Measurements from ENCODE around the gene NDFIP2.
A peak's percentile ranks its signal among the peaks of the same experiment; 100 is the strongest.

Gene NDFIP2

GRCh38 chr13:79496188-79496587 lies 15.2 kb downstream of the NDFIP2 start:
- no peak for DNase-seq (ENCODE audit: low read depth in 2 of 2)

GRCh38 chr13:79497064-79497463 lies 16.1 kb downstream of the NDFIP2 start:
- DNase-seq (ENCODE audit: low read depth in 2 of 2): no peak

GRCh38 chr13:79497852-79498251 lies 16.9 kb downstream of the NDFIP2 start:
- DNase-seq (ENCODE audit: low read depth in 2 of 2): no peak

- DNase-seq (ENCODE audit: low read depth in 2 of 2): no peak
These were observed 19.9 kb downstream of the NDFIP2 start for GRCh38 chr13:79500829-79501228.

- DNase-seq (ENCODE audit: low read depth in 2 of 2): no peak
These were observed 20.7 kb downstream of the NDFIP2 start for GRCh38 chr13:79501538-79502232.

DNA sequence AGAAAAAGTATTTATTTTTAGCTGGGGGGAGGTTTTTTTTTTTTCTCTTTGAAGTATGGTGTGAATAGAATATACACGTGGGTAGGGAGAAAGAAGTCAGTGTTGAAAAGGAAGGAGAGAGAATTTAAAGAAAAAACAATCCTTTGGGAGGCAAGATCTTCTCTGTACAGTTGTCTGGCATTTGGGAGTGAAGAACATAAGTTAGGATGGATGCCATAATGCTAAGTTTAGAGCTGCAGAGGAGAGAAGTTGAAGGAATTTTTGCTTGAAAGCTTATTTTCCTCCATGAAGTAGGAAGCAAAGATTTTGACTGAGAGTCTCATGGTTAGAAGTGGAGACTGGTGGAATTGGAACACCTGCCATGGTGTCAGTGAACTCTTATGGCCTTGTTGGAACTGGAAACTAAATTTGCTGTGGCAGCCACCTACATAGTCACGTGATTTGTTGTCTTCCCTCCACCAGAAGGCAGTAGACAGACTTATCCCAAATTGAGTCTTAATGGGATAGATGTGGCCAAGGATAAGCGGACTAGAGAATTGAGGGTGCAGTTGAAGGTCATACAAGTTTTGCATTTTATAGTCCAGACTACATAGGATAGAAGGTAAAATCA lies 22.0 kb downstream of the NDFIP2 start:
- no peak for DNase-seq (ENCODE audit: low read depth in 2 of 2)

DNA sequence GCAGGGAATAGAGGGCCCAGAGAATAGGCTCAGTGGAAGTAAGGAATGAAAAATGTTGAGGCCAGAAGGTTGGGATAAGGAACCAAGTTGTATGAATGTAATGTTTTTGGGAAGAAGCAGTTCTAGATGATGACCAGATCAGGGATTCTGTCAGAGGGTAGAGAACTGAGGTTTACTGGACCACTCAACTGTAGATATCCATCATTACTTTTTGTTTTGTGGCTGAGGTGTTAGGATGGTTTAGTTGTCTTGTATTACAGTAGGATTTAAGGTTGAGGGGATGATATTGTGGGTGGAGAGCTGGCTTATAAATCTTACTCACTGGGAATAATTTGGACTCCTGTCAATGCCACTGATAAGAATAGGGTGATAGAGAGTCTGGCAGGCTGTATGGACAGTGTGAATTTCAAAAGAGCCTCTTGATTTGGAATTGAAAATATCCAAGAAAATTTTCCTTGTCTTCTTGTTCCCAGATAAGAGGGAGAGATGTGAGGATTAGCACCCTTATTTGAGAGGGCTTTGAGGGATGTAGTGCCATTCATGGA lies 22.6 kb downstream of the NDFIP2 start:
- DNase-seq (ENCODE audit: low read depth in 2 of 2): no peak

GRCh38 chr13:79508224-79508961 lies 27.4 kb downstream of the NDFIP2 start:
- DNase-seq (ENCODE audit: low read depth in 2 of 2): no peak

GRCh38 chr13:79511611-79512010 lies 30.7 kb downstream of the NDFIP2 start:
- DNase-seq (ENCODE audit: low read depth in 2 of 2): no peak

DNA sequence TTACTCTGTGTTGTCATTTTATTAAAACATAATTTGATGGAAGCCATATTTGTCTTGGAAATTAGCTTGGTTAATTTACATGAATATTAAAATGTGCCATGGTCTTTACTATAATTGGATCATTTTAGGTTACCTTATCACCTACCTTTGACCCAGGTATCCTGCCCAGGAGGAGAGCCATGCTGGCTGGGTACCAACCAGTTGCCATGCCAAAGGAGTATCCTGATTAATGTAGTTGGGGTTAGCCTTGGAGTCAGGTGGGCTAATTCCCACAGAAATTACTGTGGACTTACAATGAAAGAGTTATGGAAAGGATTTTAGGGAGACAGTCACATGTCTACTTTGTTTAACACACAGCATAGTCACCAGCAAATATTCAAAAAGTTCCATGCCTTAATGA lies 32.0 kb downstream of the NDFIP2 start:
- no peak for DNase-seq (ENCODE audit: low read depth in 2 of 2)

GRCh38 chr13:79516595-79516994 lies 35.6 kb downstream of the NDFIP2 start:
- DNase-seq (ENCODE audit: low read depth in 2 of 2): no peak

DNA sequence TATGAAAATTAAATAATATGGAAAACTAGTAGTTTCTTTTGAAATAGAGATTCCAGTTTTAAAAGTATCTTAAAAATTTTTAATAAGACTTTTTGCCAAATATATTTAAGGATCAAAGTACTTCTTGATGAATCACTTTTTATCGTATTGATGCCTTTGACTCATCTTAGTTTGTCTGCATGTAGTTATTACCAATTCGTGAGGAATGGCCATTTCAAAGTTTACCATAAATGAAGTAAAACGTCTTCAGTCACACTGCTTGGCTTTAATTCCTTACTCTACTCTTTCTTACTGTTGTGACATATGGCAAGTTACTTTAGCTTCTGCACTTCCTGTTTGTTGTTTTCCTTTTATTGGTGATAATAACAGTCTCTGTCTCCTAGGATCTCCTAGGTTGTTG lies 38.3 kb downstream of the NDFIP2 start:
- no peak for DNase-seq (ENCODE audit: low read depth in 2 of 2)

DNA sequence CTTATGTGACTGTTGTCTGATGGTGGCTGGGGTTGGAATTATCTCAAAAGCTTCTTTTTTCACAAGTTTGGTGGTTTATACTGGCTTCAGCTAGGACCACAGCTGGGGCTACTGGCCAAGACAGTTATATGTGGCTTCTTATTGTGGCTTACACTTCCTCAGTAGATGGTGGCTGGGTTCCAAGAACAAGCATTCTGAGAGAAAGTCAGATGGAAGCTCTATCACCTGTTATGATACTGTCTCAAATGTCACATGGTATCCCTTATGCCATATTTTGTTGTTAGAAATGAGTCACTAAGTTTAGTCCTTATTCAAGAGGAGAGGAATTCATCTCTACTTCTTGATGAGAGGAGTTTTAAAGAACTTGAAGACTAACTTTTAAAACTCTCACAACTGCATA lies 41.6 kb downstream of the NDFIP2 start:
- DNase-seq (ENCODE audit: low read depth in 2 of 2): peak; percentile 2 to 10

DNA sequence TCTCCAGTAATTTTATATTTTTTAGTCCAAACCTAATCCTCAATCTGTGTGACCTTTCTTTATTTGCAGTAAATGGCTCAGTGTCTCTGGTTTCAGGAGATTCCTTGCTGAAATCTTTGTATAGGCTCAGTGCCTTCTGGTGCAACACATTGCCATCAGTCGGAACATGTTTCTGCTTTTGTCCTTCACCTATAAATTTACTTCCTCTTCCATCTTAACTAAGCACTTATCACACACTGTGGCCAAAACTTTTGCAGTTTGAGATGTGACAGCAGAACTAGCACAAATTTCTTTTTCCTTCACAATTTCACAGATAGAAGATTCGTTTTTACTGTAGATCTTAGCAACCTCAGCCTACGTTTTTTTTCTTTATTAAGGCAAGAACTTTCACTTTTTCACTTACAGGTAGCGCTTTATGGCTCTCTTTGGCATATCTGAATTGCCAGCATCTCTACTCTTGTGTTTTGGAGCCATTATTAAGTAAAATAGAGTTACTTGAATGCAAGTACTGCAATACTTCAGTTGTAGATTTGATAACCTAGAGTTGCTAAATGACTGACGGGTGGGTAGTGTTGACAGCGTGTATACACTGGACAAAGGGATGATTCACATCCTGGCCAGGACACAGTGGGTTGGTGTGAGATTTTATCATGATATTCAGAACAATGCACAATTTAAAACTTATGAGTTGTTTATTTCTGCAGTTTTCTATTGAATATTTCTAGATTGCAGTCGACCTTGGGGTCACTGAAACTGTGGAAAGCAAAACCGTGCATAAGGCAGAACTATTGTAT lies 44.3 kb downstream of the NDFIP2 start:
- no peak for DNase-seq (ENCODE audit: low read depth in 2 of 2)

GRCh38 chr13:79527698-79528097 lies 46.7 kb downstream of the NDFIP2 start:
- no peak for DNase-seq (ENCODE audit: low read depth in 2 of 2)

- no peak for DNase-seq (ENCODE audit: low read depth in 2 of 2)
These were observed 47.4 kb downstream of the NDFIP2 start for GRCh38 chr13:79528356-79528755.

GRCh38 chr13:79528759-79529191 lies 47.8 kb downstream of the NDFIP2 start:
- DNase-seq (ENCODE audit: low read depth in 2 of 2): no peak

GRCh38 chr13:79529817-79530216 lies 48.9 kb downstream of the NDFIP2 start:
- DNase-seq (ENCODE audit: low read depth in 2 of 2): no peak

GRCh38 chr13:79530270-79530669 lies 49.3 kb downstream of the NDFIP2 start:
- DNase-seq (ENCODE audit: low read depth in 2 of 2): no peak

DNA sequence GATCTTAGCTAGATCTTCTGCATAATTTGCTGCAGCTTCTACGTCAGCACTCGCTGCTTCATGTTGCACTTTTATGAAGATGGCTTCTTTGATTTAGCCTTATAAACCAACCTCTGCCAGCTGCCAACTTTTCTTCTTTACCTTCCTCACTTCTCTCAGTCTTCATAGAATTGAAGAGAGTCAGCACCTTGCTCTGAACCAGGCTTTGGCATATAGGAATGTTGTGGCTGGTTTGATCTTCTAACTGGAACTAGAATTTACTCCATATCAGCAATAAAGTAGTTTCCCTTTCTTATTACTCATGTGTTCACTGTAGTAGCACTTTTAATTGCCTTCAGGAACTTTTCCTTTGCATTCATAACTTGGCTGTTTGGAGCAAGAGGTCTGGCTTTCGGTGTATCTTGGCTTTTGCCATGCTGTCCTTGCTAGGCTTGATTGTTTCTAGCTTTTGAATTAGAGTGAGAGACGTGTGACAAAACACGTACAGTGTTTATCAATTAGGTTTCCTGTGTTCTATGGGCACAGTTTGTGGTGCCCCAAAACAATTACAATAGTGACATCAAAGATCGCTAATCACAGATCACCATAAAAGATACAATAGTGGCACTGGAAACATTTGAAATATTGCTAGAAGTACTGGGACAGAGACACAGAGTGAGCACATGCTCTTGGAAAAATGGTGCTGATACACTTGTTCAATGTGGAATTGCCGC lies 50.7 kb downstream of the NDFIP2 start:
- no peak for DNase-seq (ENCODE audit: low read depth in 2 of 2)

DNA sequence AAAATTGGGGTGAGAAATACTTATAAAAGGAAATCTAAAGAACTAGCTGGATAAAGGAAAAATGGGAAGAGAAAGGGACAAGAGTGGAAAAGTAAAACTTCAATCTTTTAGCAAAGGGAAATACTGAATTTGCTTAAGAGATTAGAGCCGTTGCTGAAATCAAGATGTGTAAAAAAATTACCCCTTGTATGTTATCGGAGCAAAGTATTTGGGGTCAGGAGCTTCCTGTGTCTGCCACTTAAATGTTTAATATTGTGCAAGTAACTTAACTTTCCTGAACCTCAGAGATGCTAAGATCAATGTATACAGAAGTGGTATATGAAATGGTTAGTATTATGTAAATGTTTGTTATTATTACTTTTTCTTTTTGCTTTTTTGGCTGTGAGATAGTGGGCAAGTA lies 51.6 kb downstream of the NDFIP2 start:
- no peak for DNase-seq (ENCODE audit: low read depth in 2 of 2)
